Stimulated activated CD8-positive, alpha-beta memory T cell treated with anti-CD3 and anti-CD28 coated beads, Interleukin-2, amount 100 ng/mL, for 1 hour (primary cell): ENCODE data around the gene FLVCR2.

ENCODE experiments used
- DNase-seq, 2 donors: peaks; one replicate each; pipeline ENCODE4 v3.0.0-alpha.2; 2020; ENCODE audit warnings: low read depth in 2 of 2

The FLVCR2 gene

DNA sequence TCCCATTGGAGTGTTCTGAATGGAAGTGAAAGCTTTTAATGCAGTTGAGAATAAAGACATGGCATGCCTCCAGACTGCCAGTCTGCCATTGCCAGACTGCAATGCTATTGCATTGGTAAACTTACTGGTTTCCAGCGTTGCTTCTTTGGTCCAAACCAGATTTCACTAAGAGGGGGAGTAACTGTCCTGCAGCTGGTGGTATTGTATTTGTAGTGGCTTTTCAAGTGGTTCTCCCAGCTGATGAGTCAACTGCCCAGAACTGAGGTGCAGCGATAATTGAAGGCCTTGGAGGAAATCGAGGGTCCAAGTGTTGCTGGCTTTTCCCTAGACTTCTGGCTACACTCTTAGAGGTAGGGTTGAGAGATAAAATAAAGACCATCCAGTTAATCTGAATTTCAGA lies 50.4 kb downstream of the FLVCR2 start:
- DNase-seq = no peak

DNA sequence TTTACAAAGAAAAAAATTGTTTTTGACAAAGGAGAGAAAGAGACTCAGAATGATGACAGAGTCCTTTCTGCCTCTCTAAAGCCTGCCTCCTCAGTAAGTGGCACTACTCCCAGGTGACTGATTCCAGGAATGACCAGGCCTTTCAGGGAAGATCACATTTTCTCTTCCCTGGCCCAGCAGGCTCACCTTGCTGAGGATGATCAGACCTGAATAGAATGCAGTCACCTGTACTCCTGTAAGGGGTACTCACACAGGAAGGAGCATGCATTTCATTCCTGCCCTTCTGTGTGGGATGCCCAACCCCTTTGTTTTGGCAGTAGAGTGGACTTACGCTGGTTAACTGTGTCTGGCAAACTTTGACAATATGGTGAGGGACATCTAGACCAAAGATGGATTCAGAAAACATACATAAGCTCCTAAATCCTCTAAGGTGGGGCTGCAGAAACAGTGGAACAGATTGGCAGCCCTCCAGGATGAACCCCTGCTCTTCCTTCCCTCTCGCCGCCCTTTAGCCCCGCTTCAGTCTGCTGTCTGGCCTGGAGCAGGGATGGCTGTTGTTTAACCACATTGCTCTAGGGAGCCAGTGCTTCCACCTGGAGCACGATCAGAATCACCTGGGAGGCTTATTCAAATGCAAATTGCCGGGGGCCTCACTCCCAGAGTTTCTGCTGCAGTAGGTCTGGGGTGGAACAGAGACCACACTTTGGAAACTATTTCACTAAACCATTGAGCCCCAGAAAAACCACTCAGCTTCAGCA lies 52.5 kb downstream of the FLVCR2 start:
- no peak for DNase-seq

DNA sequence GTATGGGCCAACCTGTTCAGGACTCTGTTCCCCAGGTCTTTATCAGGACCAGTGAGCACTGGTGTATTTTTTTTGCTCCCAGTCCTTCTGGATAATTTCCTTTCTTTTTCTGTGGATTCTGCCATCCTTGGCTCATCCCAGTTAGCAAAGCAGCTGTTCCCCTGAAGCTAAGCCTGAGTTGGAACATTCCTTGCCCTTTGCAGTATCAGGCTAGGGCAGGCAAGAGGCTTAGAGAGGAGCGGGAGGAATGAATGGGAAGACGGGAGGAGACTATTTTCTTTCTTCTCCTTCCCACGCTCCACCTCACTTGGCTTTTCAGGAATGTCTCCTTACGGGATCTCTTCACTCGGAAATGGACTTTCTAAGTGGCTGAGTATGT lies 53.0 kb downstream of the FLVCR2 start:
- DNase-seq = no peak

DNA sequence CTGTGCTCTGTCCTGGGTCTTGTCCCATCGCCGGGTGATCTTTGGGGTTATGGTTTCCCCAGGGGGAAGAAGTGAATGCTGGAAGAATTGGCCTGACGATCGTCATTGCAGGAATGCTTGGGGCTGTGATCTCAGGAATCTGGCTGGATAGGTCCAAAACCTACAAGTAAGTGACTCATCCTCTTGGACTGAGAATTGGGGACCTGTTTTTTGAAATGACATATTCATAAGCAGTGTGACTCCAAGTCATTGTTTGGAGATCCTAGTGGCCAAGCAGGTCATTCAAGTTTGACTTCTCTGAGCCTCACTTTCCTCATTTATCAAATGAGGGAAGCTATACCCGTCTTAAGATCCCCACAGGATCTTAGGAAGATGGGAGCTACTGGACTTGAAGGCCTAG lies 56.4 kb downstream of the FLVCR2 start:
- DNase-seq = no peak

DNA sequence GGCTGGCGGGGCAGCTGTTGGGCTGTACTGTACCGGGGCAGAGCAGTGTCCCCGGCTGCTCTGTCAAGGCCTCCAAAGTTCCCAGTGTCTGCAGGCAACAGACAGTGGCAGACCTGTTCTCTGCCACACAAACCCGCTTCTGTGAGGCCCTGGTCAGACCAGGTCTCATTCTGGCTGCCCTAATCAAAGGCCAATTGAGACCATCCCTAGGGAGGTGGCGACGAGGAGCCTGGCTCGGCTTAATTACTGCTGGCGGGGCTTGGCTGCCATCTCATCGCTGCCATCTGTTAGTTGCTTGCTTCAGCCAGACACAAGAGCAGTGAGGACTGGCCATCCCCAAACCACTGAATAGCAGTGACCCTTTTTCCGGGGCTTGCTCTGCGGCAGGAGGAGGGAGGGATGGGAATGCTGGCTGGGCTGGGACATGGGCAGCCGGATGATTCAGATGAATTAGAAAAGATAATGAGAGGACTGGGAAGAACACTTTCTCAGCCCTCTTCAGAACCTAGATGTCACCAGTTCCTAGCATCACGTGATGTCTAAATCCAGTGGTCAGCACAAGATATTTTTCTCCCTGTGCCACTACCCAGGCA lies 57.8 kb downstream of the FLVCR2 start:
- DNase-seq = no peak

DNA sequence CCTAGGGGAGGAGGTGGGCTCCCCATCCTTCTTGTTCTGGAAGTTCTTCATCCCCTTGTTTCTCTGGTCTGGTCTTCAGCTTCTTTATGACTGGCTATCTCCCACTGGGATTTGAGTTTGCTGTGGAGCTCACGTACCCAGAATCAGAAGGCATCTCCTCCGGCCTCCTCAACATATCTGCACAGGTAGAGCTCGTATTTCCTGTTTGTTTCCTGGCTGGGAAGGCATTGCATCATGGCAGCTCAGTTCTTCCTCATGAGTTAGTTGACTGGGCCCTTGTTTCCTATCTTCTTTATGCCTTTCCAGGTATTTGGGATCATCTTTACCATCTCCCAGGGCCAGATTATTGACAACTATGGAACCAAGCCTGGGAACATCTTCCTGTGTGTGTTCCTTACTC lies 62.5 kb downstream of the FLVCR2 start:
- no peak for DNase-seq

DNA sequence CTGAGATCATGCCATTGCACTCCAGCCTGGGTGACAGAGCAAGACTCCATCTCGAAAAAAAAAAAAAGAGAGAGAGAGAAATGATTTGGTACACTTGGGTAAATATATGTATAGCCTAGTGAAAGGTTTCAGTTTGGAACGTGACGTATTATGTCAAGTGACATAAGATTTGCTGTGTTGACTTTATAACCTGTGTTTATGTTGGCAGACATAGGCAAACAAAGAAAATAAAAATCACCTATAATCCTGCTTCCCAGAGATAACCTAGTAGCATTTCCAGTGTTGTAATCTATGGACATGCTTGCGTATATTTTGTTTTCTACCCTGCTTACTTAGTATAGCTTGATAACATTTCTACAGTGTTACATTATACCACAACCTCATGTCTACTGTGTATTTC lies 65.6 kb downstream of the FLVCR2 start:
- no peak for DNase-seq

DNA sequence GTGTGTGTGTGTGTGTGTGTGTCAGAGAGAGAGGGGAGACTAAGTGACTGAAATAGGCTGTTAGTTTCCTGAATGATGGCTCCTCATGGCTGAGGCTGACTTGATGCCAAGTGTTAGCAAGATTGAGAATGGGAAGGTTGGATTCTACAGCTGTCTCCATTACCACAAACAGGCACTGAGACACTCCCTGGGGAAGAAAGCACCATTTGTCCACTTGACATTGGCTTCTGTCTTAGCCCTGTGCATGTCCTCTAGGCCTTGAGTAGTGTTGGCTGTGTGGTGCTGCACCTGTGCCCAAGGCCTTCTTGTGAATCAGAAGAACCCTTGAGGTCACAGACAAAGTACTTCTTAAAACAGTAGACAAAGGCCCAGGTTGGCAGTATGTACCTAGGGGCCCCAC lies 66.6 kb downstream of the FLVCR2 start:
- no peak for DNase-seq

DNA sequence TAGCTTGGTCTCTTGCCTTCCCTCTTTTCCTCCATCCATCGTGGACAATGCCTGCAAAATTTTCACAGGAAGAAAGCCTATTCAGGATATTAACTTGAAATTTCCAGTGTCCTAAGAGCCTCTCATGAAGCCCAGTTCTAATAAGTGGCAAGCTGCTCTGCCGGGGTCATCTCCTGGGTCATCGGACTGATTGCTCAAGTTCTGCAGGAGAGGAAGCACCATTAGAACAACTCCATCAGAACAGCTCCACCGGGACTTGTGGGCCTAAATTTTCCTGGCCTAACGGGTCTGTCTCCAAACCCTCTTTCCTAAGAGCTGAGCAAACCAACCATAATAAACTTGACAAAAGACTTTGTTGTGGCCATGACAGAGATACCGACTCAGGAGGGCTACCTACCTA lies 68.3 kb downstream of the FLVCR2 start:
- DNase-seq = no peak

DNA sequence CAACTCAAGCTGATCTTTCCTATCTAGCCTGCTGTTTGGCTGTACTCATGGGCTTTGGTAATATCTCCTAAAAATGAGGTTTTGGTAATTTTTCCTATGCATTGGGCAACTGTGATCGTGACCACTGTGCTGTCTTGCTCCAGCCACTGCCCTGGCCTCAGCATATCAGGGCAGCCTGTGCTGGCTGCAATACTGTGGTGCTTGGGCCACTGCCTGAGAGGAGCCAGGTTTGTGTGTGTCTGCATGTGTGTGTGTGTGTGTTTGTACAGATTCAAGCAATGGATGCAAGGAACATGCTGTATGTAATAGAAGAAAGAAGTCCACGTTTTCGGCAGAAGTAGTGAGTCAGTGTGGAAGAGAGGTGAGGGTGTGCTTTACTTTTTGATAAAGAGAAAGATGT lies 69.2 kb downstream of the FLVCR2 start:
- no peak for DNase-seq

DNA sequence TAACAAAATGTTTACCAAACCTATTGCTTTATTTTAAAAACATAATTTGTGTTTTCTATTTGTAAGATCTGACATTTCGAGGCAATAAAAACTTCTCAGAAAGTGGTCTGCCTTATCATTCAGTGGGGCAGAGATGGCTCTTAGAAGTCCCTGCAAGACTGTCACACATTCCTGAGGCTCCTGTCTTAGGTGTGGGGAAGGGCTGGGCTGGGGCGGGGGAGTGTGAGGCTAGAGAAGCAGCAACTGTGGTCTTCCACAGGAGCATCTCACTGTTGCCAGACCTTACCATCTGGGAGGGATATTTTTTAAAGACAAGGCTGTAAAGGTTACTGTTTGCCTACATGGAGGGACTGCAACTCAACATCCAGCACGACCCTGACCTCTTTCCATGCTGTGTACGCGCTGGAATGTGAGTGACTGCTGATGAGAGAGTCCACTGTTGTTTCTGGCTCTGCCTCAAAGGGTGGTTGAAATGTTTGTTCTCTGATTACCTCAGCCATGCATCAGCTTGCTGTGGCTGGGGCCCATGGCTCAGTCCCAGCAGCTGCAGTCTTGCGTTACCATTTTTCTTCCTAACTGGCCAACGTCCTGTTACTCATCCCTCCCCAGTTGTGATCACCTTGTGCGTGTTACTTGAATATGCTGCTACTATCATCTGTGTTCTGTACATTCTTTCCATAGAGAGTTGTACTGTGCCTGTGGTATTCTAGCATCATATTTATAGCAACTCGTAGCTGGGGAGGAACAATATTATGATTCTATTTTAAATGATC lies 69.8 kb downstream of the FLVCR2 start:
- DNase-seq = no peak

DNA sequence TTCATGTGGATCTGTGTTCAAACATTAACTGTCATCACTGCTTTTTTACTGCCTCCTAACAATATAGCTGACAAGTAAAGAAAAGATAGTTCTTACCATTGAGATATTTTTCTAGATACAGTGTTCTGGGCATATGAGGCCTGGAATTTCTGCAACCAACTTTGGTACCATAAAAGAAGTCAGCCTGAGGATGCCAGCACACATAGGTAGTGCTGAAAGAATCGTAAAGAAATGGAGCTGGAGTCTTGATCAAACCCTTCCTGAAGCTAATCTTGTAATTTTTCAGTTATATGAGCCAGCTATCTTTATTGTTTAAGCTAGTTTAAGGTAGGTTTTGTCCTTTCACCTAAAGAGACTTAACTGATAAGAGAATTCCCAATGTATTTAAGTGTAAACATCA lies 70.9 kb downstream of the FLVCR2 start:
- DNase-seq = no peak

DNA sequence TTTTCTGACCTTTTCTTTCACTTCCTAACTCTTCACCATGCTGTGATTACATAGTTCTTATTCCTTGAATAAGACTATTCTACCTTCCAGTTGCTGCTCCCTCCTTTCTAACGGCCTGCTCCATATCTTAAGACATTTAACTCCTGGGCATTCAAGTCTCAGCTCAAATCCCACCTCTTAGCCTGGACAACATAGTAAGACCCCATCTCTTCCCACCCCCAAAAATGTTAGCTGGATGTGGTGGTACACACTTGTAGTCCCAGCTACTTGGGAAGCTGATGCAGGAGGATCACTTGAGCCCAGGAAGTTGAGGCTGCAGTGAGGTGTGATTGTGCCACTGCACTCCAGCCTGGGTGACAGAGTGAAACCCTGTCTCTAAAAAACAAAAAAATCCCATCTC lies 71.4 kb downstream of the FLVCR2 start:
- no peak for DNase-seq

DNA sequence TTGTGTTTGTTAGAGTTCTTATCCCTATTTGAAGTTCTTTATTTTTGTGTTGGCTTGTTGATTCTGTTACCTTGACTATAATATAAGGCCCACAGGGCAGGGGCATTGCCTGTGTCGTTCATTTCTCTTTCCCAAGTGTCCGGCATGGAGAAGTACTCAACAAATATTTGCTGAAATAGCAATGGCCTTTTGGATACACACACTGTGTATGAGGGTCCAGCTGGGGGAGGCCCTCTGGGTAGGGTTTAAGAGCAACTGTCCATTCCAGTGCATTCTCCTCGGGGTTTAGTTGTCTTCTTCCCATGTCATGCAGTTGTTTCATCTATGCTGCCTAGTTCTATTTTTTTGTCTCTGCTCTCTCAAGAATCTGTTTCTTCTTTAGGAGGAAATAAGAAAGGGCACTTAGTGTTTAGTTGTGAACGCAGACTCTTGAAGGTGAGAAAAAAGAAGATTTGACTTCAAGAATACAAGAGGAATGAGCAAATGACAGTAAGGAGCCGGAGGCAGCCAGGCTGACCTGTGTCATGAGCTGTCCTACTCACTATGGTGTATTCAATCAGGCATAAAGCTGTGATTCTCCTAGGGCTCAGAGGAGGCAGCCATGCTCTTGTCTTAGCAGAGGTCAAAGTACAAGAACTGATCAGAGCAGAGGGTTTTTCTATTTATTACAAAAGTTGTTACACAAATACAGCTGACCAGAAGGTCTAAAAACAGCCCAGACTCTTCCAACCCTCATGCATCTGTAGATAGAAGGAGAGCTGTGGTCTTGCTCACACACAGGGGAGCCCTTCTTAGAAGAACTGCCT lies 72.0 kb downstream of the FLVCR2 start:
- DNase-seq = no peak

DNA sequence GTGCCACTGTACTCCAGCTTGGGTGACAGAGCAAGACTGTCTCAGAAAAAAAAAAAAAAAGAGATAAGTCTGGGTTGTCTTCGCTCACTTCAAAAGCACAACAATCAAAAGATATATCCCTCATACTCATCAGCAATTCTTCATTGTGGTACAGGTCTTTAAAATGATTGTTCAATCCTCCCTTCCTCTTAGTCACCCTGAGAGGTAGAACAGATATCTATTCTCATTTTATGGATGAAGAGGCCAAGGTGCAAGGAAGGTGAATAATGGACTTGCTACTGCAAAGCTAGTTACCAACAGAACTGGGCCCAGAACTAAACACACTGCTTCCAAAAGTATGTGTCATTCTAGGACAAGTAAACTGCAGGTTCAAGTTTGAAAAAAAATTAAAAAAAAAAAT lies 75.1 kb downstream of the FLVCR2 start:
- DNase-seq = no peak

DNA sequence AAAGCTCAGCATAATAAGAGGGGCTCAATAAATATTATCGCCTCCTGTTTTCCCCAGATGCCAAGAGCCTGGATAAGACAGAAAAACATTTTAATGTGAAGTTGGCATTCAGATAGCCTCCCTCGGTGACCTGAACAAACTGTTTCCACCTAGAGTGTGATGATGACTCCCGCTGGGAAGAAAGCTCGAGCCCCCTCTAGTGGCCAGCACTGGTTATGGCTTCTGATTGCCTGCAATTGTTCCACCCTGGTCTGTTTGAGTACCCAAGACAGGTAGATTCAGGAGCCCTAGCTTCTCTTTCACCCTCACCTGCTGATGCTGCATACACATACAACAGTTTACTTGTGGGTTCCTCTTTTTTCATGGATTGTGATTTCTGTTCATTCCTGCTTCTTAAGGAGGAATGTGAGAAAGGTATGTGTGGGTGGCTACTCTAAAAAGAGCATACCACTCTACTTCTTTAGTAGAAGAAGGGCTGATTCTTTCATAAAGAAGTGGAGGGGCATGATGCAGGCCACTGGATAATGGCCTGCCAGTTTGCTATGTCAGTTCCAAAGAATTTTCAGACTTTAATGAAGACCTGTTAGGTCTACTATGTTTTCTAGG lies 75.8 kb downstream of the FLVCR2 start:
- peak; percentile 63 to 69 for DNase-seq

DNA sequence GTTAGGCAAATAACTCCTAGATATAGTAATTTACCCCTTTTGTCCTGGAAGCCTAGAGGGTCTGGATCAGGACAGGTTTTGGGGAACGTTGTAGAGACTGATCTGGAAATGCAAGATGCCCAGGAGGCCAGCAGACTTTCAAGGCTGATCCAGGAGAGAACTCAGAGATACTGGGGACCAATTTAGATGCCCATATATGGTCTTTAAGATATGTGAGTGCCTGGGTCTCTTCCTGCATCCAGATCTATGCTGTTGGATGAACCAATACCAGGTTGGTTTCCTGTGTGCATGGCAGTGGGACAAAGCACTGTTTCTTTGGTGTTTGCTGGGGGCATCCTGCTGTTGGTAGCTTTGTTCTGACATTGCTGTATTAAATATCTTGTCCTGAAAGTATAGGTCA lies 76.8 kb downstream of the FLVCR2 start:
- no peak for DNase-seq

DNA sequence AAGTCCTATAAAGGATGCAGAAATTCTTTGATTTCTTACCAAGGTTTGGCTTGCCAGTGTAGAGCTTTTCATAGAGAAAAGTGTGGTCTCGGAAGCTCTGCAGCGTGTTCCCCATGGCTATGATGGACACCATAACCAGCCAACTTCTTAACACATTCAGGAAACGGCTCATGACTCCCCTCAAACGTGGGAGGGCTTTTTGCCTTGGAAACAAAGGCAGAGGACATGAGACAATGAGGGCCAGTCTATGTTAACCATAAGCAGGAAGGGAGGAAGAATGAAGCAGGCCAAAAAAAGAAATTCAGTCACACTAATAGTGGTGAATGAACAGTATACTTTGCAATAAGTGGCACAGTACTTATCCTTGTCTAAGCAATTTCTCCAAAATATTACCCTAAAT lies 78.9 kb downstream of the FLVCR2 start:
- DNase-seq = no peak

DNA sequence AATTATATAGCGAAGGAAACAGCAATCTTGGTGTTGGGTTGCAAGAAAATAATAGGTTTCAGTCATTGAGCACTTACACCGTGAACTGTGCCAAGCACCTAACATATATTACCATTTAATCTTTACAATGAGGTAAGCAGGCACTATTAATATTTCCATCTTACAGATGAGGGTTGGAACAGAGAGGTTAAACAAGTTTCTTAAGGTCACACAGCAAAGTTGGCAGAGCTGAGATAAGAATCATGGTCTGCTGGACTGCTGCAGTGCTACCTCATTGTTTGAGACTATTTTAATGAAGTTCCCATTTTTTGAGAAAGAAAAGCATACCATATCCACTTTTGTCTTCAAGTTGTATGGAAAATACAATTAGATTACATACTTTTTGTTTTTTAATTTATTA lies 80.5 kb downstream of the FLVCR2 start:
- no peak for DNase-seq

DNA sequence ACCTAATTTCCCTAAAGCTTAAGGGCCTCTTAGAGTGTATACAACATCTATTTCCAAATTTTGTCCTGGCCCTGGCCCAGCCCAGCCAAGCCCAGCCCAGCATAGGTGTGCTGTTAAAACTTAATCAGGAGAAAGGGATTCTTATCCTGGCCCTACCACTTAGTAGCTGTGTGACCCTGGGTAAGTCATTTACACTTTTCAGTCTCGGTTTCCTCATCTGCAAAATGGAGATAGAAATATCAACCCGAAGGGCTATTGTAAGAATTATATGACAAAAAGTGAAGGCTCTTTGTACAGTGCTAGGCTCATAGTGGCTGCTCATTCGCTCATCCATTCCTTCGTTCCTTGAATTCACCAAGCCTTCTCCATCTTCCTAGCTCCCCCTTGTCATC lies 81.8 kb downstream of the FLVCR2 start:
- no peak for DNase-seq

DNA sequence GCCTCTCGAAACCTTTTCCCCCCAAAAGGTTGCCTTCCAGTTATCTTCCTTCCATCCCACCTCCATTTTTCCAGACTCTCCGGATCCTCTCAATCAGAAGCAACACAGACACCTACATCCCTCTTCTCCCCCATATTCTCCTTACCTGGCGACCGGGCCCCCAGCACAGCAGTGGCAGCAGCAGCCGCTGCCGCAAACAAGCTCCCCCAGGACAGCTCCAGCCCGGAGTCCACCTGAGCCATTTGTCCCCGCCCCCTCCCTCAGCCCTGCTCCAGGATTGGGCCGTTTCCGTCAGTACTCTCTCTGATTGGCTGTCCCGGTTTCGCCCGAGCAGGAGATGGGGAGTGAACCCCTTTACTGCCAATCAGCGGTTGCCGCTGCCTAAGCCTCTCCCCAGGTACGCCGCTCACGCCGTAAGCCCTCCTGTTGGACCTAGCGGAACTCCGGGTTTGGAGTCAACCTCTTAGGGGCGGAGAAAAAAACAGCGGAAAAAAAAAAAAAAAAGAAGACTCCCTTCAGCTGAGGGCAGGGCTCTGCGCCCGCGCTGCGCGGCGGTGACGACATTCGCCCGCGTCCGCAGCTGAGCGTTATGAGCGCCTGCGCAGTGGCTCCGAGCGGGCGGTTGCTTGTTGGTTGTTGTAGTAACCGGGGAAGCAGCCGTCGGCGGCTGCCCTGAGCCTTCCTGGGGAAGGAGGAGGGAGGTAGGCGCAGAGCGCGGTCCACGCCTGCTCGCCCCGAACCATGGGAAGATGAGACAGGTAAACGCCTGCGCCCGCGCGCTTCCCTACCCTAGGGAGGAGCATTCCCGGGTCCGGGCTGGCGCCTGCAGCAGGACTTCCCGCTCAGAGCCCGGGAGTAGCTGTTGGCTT lies 82.4 kb downstream of the FLVCR2 start, which contains the start of the genes ERG28 and TTLL5:
ERG28 (minus strand) TSS at position 247 of the 869 bp plus-strand sequence. CDS start 3,374 bp downstream, outside the sequence.
TTLL5 (plus strand) TSS at position 617 of the 869 bp plus-strand sequence. CDS start 1,904 bp downstream, outside the sequence.
- DNase-seq = peak; percentile 91 to 92
